Right atrium auricular region (tissue), 2 donors: Measurements from ENCODE around the gene MPC1. TPM values are rescaled to one million over a fixed set of nuclear protein-coding genes. Genes with fewer than 3 reads are reported as not detected.

Source experiments
- DNase-seq: peaks from one replicate; pipeline ENCODE4 v3.0.0-alpha.2; 2019; ENCODE audit warnings: low spot score
- H3K27ac ChIP-seq, 2 donors: fragments of 200-600 bp; sonication (generic); 1 replicate in 1 of 2; 2 replicates in 1 of 2; pipeline ENCODE4 v1.5.1; 2016 to 2019
- H3K27me3 ChIP-seq, 2 donors: fragments of 200-600 bp; sonication (generic); one replicate each; pipeline versions ENCODE4 v1.5.1 to v1.6.0; 2017 to 2019
- H3K36me3 ChIP-seq: fragments of 200-600 bp; sonication (generic); one replicate; pipeline ENCODE4 v1.5.1; 2016
- H3K4me1 ChIP-seq, 2 donors: fragments of 200-600 bp; sonication (generic); one replicate each; pipeline versions ENCODE4 v1.5.1 to v1.6.0; 2017 to 2019
- H3K4me3 ChIP-seq, 2 donors: fragments of 200-600 bp; sonication (generic); 1 replicate in 1 of 2; 2 replicates in 1 of 2; pipeline ENCODE4 v1.5.1; 2017 to 2019; ENCODE audit warnings: mild to moderate bottlenecking in 1 of 2, moderate library complexity in 1 of 2
- H3K9me3 ChIP-seq, 2 donors: fragments of 200-600 bp; sonication (generic); one replicate each; pipeline ENCODE4 v1.5.1; 2019
- total RNA-seq, 2 donors: library from RNA; depleted of rRNA; stranded (reverse); fragments of >200 nt; gene quantifications; one replicate each; pipeline ENCODE4 v1.1.0, GENCODE V29; 2016
- TF ChIP-seq, protein P1 (sequence below), 2 donors: fragments of 200-600 bp; sonication (generic); IDR thresholded peaks; one replicate each; pipeline ENCODE4 v1.5.1; 2019; ENCODE audit warnings: antibody characterized with exemption in 2 of 2

Gene MPC1
- total RNA-seq, result 100 to 1,000 TPM; 250 to 616 TPM

DNA sequence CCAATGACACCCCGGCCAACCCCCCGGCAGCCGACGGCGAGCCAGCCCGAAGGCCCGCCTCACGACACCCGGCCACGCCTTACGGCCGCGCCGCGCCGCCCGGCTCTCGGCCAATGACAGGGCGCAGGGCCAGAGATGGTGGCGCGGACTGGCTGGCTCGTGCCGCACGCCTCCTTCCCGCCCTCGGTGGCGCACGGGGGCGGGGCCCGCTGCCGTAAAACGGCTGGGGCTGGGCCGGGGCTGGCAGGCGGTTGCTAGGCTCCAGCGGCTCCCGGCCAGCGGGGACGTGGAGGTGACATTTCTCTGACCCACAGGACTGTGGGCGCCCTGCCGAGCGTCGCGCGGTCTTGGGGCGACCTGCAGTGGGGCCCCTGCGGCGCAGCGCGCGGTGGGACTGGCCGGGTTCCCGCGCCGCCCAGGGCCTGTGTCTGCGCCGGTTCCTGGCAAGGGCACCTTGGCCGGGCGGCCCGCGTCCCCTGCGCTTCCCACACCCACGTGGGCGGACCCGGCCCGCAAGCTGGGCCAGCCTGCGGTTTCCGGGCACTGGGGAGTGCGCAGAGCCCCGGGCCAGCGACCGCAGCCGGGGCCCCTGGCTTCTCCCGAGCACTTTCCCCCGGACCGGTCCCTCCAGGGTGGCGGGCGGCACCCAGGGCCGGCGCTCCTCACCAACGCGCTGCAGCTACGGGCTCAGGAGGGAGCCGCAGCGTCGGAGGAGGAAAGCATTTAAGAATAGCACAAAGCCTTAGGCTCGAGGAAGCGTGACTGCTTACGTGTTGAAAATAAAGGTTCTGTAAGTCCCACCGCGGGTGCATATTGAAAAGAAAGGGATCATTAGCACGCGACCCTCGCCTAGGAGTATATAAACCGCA is at the start of gene MPC1:
TSS of gene MPC1 (minus strand) at position 8 of the 869 bp plus-strand sequence. CDS start 64 bp downstream, outside the sequence.
- Histone ChIP-seq H3K27ac (peak within 1 kb of the TSS; percentile 96 to 99), H3K36me3 (no peaks in the 10 kb centered on the region), H3K9me3 (no peaks in the 10 kb centered on the region), H3K27me3 (no peaks in the 10 kb centered on the region), H3K4me1 (peaks cover 0 to 23% of the 10 kb centered on the region in 2 donors), H3K4me3 (peak within 1 kb of the TSS; percentile 87 to 98)
- peak; percentile 96 for DNase-seq
- TF ChIP-seq, protein P1, sequence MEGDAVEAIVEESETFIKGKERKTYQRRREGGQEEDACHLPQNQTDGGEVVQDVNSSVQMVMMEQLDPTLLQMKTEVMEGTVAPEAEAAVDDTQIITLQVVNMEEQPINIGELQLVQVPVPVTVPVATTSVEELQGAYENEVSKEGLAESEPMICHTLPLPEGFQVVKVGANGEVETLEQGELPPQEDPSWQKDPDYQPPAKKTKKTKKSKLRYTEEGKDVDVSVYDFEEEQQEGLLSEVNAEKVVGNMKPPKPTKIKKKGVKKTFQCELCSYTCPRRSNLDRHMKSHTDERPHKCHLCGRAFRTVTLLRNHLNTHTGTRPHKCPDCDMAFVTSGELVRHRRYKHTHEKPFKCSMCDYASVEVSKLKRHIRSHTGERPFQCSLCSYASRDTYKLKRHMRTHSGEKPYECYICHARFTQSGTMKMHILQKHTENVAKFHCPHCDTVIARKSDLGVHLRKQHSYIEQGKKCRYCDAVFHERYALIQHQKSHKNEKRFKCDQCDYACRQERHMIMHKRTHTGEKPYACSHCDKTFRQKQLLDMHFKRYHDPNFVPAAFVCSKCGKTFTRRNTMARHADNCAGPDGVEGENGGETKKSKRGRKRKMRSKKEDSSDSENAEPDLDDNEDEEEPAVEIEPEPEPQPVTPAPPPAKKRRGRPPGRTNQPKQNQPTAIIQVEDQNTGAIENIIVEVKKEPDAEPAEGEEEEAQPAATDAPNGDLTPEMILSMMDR (IDR thresholded peaks at IDR 0.05), result peak in 1 of 2 donors; percentile 10

DNA sequence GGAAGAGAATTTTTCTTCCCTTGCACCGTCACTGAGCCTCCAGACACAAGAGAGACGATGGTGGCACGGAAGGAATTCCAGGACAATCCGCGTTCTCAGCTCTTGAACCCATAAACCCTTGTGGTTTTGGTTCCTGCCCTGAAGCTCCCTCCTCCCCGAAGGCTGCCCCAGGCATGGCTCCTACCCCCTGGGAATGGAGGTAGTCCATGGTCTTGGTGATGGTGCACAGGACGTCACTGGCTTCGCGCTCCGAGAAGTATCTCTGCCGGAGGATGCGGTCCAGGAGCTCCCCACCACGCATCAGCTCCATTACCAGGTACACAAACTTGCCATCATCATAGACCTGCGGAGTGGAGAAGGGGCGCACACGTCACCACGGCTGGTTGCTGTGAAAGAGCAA is 47.5 kb upstream of the MPC1 start:
- Histone ChIP-seq H3K27me3 (no peaks in the 10 kb centered on the region), H3K27ac (no peak overlapping the region), H3K4me1 (no peaks in the 10 kb centered on the region), H3K36me3 (peaks cover 26% of the 10 kb centered on the region), H3K9me3 (no peaks in the 10 kb centered on the region), H3K4me3 (no peak overlapping the region)
- TF ChIP-seq, protein P1 (IDR thresholded peaks at IDR 0.05), result no peak
- no peak for DNase-seq

DNA sequence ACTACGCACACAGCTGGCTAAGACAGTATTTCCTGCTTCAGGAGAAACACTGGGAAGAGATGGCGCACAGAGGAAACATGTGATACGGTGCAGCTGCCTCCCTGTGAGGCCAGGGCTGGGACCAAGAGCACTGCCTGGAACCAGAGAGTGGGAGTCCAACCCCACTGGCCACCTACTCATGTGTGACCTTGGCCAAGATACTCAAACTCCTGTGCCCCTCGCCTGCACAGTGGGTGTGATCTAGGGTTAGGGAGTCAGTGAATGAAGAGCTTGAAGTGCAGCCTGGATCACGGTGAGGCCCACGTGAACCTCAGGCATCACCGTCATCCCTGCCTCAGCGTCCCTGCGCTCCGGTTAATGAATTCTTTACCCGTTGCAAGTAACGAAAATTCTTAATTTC is 41.7 kb upstream of the MPC1 start:
- peaks cover 33% of the 10 kb centered on the region for H3K36me3 ChIP-seq
- no peak for DNase-seq

DNA sequence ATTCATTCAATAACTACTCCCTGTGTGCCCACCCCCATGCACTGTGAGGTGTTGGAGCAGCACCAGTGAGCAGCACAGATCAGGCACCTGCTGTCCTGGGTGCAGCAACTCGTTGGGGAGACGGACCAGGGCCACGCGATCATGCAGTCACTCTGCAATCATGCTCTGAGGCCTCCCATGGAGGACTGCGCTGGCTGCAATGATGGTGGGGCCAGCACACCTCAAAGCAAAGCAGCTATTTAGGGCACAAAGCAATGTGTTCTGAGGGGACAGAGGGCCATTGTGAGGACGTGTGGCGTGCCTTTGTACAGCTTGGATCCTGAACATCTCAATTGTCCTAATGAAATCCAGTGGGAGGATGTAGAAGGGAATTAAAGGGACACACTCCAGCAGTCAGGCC is 41.0 kb upstream of the MPC1 start:
- Histone ChIP-seq H3K4me1 (no peaks in the 10 kb centered on the region), H3K4me3 (no peak overlapping the region), H3K27ac (no peak overlapping the region), H3K27me3 (no peaks in the 10 kb centered on the region), H3K9me3 (no peaks in the 10 kb centered on the region), H3K36me3 (peaks cover 36% of the 10 kb centered on the region)
- TF ChIP-seq, protein P1 (IDR thresholded peaks at IDR 0.05), result no peak
- DNase-seq, result no peak

More for the DNA sequence above, 41.7 kb upstream of the MPC1 start:
- Histone ChIP-seq H3K27me3 (no peaks in the 10 kb centered on the region), H3K4me3 (no peak overlapping the region), H3K9me3 (no peaks in the 10 kb centered on the region), H3K27ac (no peak overlapping the region), H3K4me1 (no peaks in the 10 kb centered on the region)
- TF ChIP-seq, protein P1 (IDR thresholded peaks at IDR 0.05), result no peak

DNA sequence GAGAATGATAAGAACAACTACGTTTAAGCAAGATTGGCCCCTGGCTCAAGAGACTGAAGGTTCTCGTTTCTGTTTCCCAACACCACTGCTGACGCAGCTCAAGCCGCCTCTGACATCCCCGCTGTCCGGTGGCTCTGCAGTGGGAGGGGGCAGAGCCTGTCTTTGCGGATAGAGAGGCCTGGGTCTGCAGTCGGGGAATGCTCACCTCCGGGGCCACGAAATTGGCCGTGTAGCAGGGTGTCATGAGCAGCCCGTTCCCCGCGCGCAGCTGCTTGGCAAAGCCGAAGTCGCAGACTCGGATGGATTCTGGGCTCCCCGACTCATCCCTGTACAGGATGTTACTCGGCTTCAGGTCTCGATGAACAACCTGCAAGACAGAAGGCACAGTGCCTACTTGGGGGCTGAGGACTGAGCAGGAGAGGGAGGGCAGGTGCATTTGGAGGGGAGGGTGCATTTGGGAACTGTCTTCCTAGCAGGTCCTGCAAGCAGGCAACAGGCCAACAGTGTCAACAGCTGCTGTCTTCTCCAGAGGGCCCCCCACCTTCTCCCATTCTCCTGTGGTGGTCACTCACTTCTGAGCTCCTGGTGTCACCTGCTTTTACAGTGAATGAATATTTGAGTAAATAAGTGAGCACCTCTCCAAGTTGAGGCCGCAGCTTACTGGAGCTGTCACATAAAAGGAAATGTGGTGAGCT is 40.5 kb upstream of the MPC1 start:
- no peaks in the 10 kb centered on the region for H3K9me3 ChIP-seq
- H3K27ac ChIP-seq, result no peak overlapping the region
- H3K4me1 ChIP-seq, result no peaks in the 10 kb centered on the region
- DNase-seq, result no peak
- TF ChIP-seq, protein P1 (IDR thresholded peaks at IDR 0.05), result no peak
- peaks cover 42% of the 10 kb centered on the region for H3K36me3 ChIP-seq
- H3K4me3 ChIP-seq, result no peak overlapping the region
- no peaks in the 10 kb centered on the region for H3K27me3 ChIP-seq
